PC-9 (cell line): ENCODE data around the gene CCR4. TPM values are rescaled to one million over a fixed set of nuclear protein-coding genes. Genes with fewer than 3 reads are reported as not detected.
"Not testable (repeated sequence)": the region's sequence is repeated elsewhere in the genome, so short reads cannot be mapped to it uniquely, and the experiment has no call there.

Source experiments
- BruUV-seq: library from RNA; stranded (reverse); fragments of 400-500 nt; replicated peaks from 2 replicates; lab custom pipeline; 2021; lab: Mats Ljungman, UMichigan
- CTCF ChIA-PET: fragments of 300-600 bp; sonication (Branson Sonifier 250); formaldehyde crosslinking; loops from one replicate; lab custom pipeline; 2022; ENCODE audit warnings: antibody characterized with exemption; lab: Charles Lee
- POLR2A ChIA-PET: fragments of 300-600 bp; sonication (Branson Sonifier 250); formaldehyde crosslinking; loops from one replicate; lab custom pipeline; 2022; ENCODE audit warnings: antibody characterized with exemption; ENCODE audit not compliant: unreplicated experiment; lab: Charles Lee
- DNase-seq, 2 experiments: peaks; one replicate each; pipeline versions ENCODE4 v3.0.0 to v3.0.0-alpha.2; 2015 to 2022; ENCODE audit warnings: mixed read lengths in 1 of 2
- H2AFZ ChIP-seq: fragments of 200-600 bp; sonication (generic); 2 replicates; pipeline ENCODE4 v1.8.1; 2017; ENCODE audit warnings: antibody characterized with exemption
- H3F3A ChIP-seq: fragments of 200-600 bp; sonication (generic); 2 replicates; pipeline ENCODE4 v1.8.1; 2017; ENCODE audit warnings: antibody characterized with exemption, mild to moderate bottlenecking, low read depth; ENCODE audit not compliant: insufficient read depth
- H3K27ac ChIP-seq: fragments of 200-600 bp; sonication (generic); 2 replicates; pipeline ENCODE4 v1.6.1; 2016; ENCODE audit warnings: mixed run types
- H3K27me3 ChIP-seq: fragments of 200-600 bp; sonication (generic); 2 replicates; pipeline ENCODE4 v1.6.1; 2016; ENCODE audit warnings: low read depth, mixed run types; ENCODE audit not compliant: insufficient read depth
- H3K36me3 ChIP-seq: fragments of 200-600 bp; sonication (generic); 2 replicates; pipeline ENCODE4 v1.6.1; 2016; ENCODE audit warnings: low read depth, mixed run types
- H3K4me1 ChIP-seq: fragments of 200-600 bp; sonication (generic); replicated peaks from 2 replicates; pipeline ENCODE4 v1.6.1; 2016; ENCODE audit warnings: mixed run types; ENCODE audit not compliant: insufficient read depth
- H3K4me2 ChIP-seq: fragments of 200-600 bp; sonication (generic); 2 replicates; pipeline ENCODE4 v1.6.1; 2017; ENCODE audit warnings: mixed run types
- H3K4me3 ChIP-seq: fragments of 200-600 bp; sonication (generic); 2 replicates; pipeline ENCODE4 v1.6.1; 2016; ENCODE audit warnings: mixed run types
- H3K79me2 ChIP-seq: fragments of 200-600 bp; sonication (generic); 2 replicates; pipeline ENCODE4 v1.6.1; 2017; ENCODE audit warnings: low read depth, mixed run types
- H3K9me2 ChIP-seq: fragments of 200-600 bp; sonication (generic); 2 replicates; pipeline ENCODE4 v1.8.1; 2017; ENCODE audit warnings: mild to moderate bottlenecking; ENCODE audit not compliant: insufficient read depth
- H3K9me3 ChIP-seq: fragments of 200-600 bp; sonication (generic); 2 replicates; pipeline ENCODE4 v1.8.1; 2016; ENCODE audit warnings: low read depth; ENCODE audit not compliant: insufficient read depth
- H4K20me1 ChIP-seq: fragments of 200-600 bp; sonication (generic); 2 replicates; pipeline ENCODE4 v1.8.1; 2017; ENCODE audit not compliant: insufficient read depth
- EZH2 ChIP-seq: fragments of 200-600 bp; sonication (generic); IDR thresholded peaks from 2 replicates; pipeline ENCODE4 v1.8.0; 2017; ENCODE audit warnings: antibody characterized with exemption, low read depth
- intact Hi-C: fragments of 100-400 bp; cut with micrococcal nuclease; formaldehyde crosslinking; loops from one replicate; pipeline ENCODE4 v1.10.0; 2022; ENCODE audit not compliant: unreplicated experiment
- total RNA-seq: library from RNA; stranded (reverse); gene quantifications from 2 replicates; pipeline ENCODE4 v1.2.3, GENCODE V29; 2021
- TF ChIP-seq, protein P1 (sequence below): fragments of 200-600 bp; sonication (generic); conservative IDR thresholded peaks from 2 replicates; pipeline ENCODE4 v1.6.1; 2017; ENCODE audit warnings: mixed run types, antibody characterized with exemption, mild to moderate bottlenecking, moderate library complexity

Gene CCR4
- total RNA-seq, 1 experiment from 2014 or later = not detected

GRCh38 chr3:32966627-32967026 is 15.2 kb downstream of the CCR4 start:
- POLR2A ChIA-PET, H3K36me3 ChIP-seq, H2AFZ ChIP-seq, H3F3A ChIP-seq, H3K79me2 ChIP-seq, H3K9me3 ChIP-seq, H3K27me3 ChIP-seq, CTCF ChIA-PET, DNase-seq, BruUV-seq, H4K20me1 ChIP-seq, H3K4me2 ChIP-seq, intact Hi-C loops, H3K4me3 ChIP-seq, H3K27ac ChIP-seq, H3K4me1 ChIP-seq, H3K9me2 ChIP-seq: not testable (repeated sequence)

- no peak for DNase-seq
- H3K4me1 ChIP-seq = no peaks in the 10 kb centered on the region; the same call in 1 of the 2 replicates
- no peak for TF ChIP-seq EZH2
- TF ChIP-seq, protein P1, sequence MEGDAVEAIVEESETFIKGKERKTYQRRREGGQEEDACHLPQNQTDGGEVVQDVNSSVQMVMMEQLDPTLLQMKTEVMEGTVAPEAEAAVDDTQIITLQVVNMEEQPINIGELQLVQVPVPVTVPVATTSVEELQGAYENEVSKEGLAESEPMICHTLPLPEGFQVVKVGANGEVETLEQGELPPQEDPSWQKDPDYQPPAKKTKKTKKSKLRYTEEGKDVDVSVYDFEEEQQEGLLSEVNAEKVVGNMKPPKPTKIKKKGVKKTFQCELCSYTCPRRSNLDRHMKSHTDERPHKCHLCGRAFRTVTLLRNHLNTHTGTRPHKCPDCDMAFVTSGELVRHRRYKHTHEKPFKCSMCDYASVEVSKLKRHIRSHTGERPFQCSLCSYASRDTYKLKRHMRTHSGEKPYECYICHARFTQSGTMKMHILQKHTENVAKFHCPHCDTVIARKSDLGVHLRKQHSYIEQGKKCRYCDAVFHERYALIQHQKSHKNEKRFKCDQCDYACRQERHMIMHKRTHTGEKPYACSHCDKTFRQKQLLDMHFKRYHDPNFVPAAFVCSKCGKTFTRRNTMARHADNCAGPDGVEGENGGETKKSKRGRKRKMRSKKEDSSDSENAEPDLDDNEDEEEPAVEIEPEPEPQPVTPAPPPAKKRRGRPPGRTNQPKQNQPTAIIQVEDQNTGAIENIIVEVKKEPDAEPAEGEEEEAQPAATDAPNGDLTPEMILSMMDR = no peak
- intact Hi-C loops = no loop called here
- no peak overlapping the region for H3K4me3 ChIP-seq
- H3K4me2 ChIP-seq = no peak overlapping the region
- H3K27ac ChIP-seq = no peak overlapping the region
- H2AFZ ChIP-seq = no peak overlapping the region
- no peaks in the 10 kb centered on the region for H3K9me3 ChIP-seq
- BruUV-seq = no TSS peak
- no peaks in the 10 kb centered on the region for H4K20me1 ChIP-seq
- no peaks in the 10 kb centered on the region for H3F3A ChIP-seq
- ChIA-PET POLR2A (no interaction called here), CTCF (no interaction called here)
- H3K79me2 ChIP-seq = no peaks in the 10 kb centered on the region
- no peaks in the 10 kb centered on the region for H3K36me3 ChIP-seq
- H3K27me3 ChIP-seq = no peaks in the 10 kb centered on the region
- H3K9me2 ChIP-seq = no peaks in the 10 kb centered on the region
Observed at GRCh38 chr3:32968166-32968919, 16.9 kb downstream of the CCR4 start.

GRCh38 chr3:32968920-32969389 is 17.5 kb downstream of the CCR4 start:
- H4K20me1 ChIP-seq = no peaks in the 10 kb centered on the region
- no peak overlapping the region for H3K4me2 ChIP-seq
- POLR2A ChIA-PET = no interaction called here
- CTCF ChIA-PET = no interaction called here
- intact Hi-C loops = no loop called here
- H3K27ac ChIP-seq = no peak overlapping the region
- no peaks in the 10 kb centered on the region for H3K9me3 ChIP-seq
- H3F3A ChIP-seq = no peaks in the 10 kb centered on the region
- no peak overlapping the region for H2AFZ ChIP-seq
- no peaks in the 10 kb centered on the region; the same call in 1 of the 2 replicates for H3K4me1 ChIP-seq
- no peak for TF ChIP-seq EZH2
- TF ChIP-seq, protein P1 = no peak
- H3K36me3 ChIP-seq = no peaks in the 10 kb centered on the region
- no peaks in the 10 kb centered on the region for H3K27me3 ChIP-seq
- H3K4me3 ChIP-seq = no peak overlapping the region
- no peaks in the 10 kb centered on the region for H3K9me2 ChIP-seq
- no peaks in the 10 kb centered on the region for H3K79me2 ChIP-seq
- no peak for DNase-seq
- BruUV-seq = no TSS peak
